Transverse colon (tissue), 4 donors: ENCODE data around the gene RRP1. TPM values are rescaled to one million over a fixed set of nuclear protein-coding genes. Genes with fewer than 3 reads are reported as not detected.

Experiments
- DNase-seq: peaks from one replicate; pipeline ENCODE4 v3.0.0-alpha.2; 2019
- H3K27ac ChIP-seq, 4 donors: fragments of 200-600 bp; sonication (generic); 2 replicates each; pipeline ENCODE4 v1.5.1; 2016 to 2018; ENCODE audit warnings: inconsistent platforms in 4 of 4
- H3K27me3 ChIP-seq: fragments of 200-600 bp; sonication (generic); 2 replicates; pipeline ENCODE4 v1.5.1; 2017; ENCODE audit warnings: inconsistent platforms
- H3K36me3 ChIP-seq, 4 donors: fragments of 200-600 bp; sonication (generic); 2 replicates each; pipeline ENCODE4 v1.5.1; 2017 to 2019; ENCODE audit warnings: inconsistent platforms in 4 of 4
- H3K4me1 ChIP-seq, 4 donors: fragments of 200-600 bp; sonication (generic); 2 replicates each; pipeline ENCODE4 v1.5.1; 2017 to 2020; ENCODE audit warnings: inconsistent platforms in 4 of 4
- H3K4me3 ChIP-seq, 4 donors: fragments of 200-600 bp; sonication (generic); 1 replicate in 1 of 4; 2 replicates in 3 of 4; pipeline versions ENCODE4 v1.5.1 to v1.6.1; 2017 to 2019; ENCODE audit warnings: inconsistent platforms in 4 of 4
- H3K9me3 ChIP-seq, 2 donors: fragments of 200-600 bp; sonication (generic); 2 replicates each; pipeline ENCODE4 v1.5.1; 2017 to 2019; ENCODE audit warnings: inconsistent platforms in 2 of 2
- EP300 ChIP-seq: sonication (generic); formaldehyde crosslinking; IDR thresholded peaks from one replicate; pipeline ENCODE4 v1.6.1; 2017; ENCODE audit warnings: antibody characterized with exemption, low read depth
- POLR2A ChIP-seq: fragments of 450-650 bp; IDR thresholded peaks from one replicate; pipeline ENCODE4 v1.6.1; 2016; ENCODE audit warnings: antibody characterized with exemption, mild to moderate bottlenecking, moderate library complexity
- POLR2AphosphoS5 ChIP-seq, 3 donors: sonication (generic); formaldehyde crosslinking; IDR thresholded peaks; one replicate each; pipeline ENCODE4 v1.6.1; 2016; ENCODE audit warnings: antibody characterized with exemption in 3 of 3
- WGBS, 2 donors: methylation state at CpG; one replicate each; pipeline ENCODE4 v1.1.5; 2018; ENCODE audit warnings: low coverage in 1 of 2; 5-methylcytosine and 5-hydroxymethylcytosine counted together
- in situ Hi-C, 4 donors: fragments of 200-750 bp; cut with MboI; loops; one replicate each; pipeline versions ENCODE4 v1.15.0 to v1.15.1; 2017; ENCODE audit warnings: low sequenced_read_pairs in 3 of 4, low pct_ligation_motif_present in 1 of 4, low pct_unique_long_range_greater_than_20kb in 1 of 4
- intact Hi-C: fragments of 100-400 bp; cut with DNase I; formaldehyde crosslinking; loops from one replicate; pipeline ENCODE4 v1.15.1; 2023; ENCODE audit warnings: low total_unique reads
- total RNA-seq, 4 donors: library from RNA; depleted of rRNA; stranded (reverse); fragments of >200 nt; gene quantifications; one replicate each; pipeline ENCODE4 v1.1.0, GENCODE V29; 2016
- TF ChIP-seq, protein P1 (sequence below), 5 experiments: fragments of 200-600 bp in 3 of 5; fragments of 450-650 bp in 2 of 5; sonication (generic) in 3 of 5; IDR thresholded peaks; 1 replicate in 2 of 5; 2 replicates in 3 of 5; pipeline ENCODE4 v1.5.1; 2016 to 2017; ENCODE audit warnings: antibody characterized with exemption in 5 of 5, inconsistent platforms in 3 of 5, mild to moderate bottlenecking in 2 of 5, moderate library complexity in 1 of 5

The RRP1 gene
- total RNA-seq, 4 donors from 2014 or later: 5.2 to 26.1 (median 11.1) TPM

GRCh38 chr21:43835050-43835449 lies 45.7 kb downstream of the RRP1 start:
- no peak for DNase-seq
- Histone ChIP-seq H3K27me3 (peaks cover 37% of the 10 kb centered on the region), H3K36me3 (no peaks in the 10 kb centered on the region), H3K9me3 (no peaks in the 10 kb centered on the region), H3K4me3 (no peak overlapping the region), H3K4me1 (no peaks in the 10 kb centered on the region), H3K27ac (no peak overlapping the region)
- in situ Hi-C loops: loop anchor here in 1 of 4 donors (25.0 kb wide), 1 partner anchor 102 kb away; no protein-coding TSS in a partner anchor
- 61% methylated on average over 6 of the region's 15 CpGs; no CpG with 5 or more reads in 1 of the 2 donors for WGBS, 2 donors
- no peak for TF ChIP-seq EP300
- TF ChIP-seq POLR2AphosphoS5 (IDR thresholded peaks at IDR 0.05): no peak
- TF ChIP-seq POLR2A: no peak
- TF ChIP-seq, protein P1, sequence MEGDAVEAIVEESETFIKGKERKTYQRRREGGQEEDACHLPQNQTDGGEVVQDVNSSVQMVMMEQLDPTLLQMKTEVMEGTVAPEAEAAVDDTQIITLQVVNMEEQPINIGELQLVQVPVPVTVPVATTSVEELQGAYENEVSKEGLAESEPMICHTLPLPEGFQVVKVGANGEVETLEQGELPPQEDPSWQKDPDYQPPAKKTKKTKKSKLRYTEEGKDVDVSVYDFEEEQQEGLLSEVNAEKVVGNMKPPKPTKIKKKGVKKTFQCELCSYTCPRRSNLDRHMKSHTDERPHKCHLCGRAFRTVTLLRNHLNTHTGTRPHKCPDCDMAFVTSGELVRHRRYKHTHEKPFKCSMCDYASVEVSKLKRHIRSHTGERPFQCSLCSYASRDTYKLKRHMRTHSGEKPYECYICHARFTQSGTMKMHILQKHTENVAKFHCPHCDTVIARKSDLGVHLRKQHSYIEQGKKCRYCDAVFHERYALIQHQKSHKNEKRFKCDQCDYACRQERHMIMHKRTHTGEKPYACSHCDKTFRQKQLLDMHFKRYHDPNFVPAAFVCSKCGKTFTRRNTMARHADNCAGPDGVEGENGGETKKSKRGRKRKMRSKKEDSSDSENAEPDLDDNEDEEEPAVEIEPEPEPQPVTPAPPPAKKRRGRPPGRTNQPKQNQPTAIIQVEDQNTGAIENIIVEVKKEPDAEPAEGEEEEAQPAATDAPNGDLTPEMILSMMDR (IDR thresholded peaks at IDR 0.05): no peak
- intact Hi-C loops: no loop called here

DNA sequence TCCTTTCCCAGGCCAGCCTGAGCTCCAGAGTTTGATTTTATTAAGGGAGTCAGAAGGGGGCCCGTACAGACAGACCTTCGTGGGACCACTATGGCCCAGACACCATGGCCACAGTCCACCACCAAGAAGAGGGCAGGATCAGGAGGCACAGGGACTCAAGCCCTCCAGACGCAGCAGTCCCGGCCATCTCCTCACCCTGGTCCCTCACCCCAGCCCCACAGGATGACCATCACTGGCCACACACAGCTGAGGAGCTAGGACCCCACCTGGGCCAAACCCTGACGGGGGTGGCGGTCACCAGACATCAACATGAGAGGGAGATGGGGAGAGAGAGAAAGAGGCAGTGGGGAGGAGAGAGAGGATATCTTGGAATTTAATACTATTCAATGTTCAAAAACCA lies 46.5 kb downstream of the RRP1 start:
- Histone ChIP-seq H3K4me1 (no peaks in the 10 kb centered on the region), H3K36me3 (no peaks in the 10 kb centered on the region), H3K9me3 (no peaks in the 10 kb centered on the region), H3K27ac (no peak overlapping the region), H3K27me3 (peaks cover 30% of the 10 kb centered on the region), H3K4me3 (no peak overlapping the region)
- intact Hi-C loops: no loop called here
- DNase-seq: no peak
- TF ChIP-seq EP300: no peak
- TF ChIP-seq POLR2AphosphoS5 (IDR thresholded peaks at IDR 0.05): no peak
- TF ChIP-seq POLR2A: no peak
- TF ChIP-seq, protein P1 (IDR thresholded peaks at IDR 0.05): no peak
- in situ Hi-C loops: loop anchor here in 1 of 4 donors (25.0 kb wide), 1 partner anchor 101 kb away; no protein-coding TSS in a partner anchor
- WGBS, 2 donors: 86 to 100% methylated on average over 3 to 6 of the region's 6 CpGs

DNA sequence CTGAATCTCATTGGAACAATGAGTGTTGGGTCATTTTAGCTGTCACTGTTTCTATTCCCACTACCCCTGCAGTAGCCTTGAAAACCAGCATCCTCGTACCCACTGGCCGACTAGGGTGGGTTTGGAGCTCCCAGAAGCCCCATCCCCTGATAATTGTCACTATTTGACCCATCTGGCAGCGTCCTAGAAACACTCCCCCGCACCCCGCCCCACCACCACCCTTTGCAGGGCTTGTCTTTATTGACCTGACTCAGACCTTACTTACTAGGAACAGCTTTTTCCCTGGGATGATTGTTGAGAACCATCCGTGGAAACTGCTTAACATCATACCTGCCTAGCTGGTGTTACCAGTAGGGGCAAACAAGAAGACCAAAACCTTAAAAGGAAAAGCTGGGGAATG lies 47.2 kb downstream of the RRP1 start:
- H3K27me3 ChIP-seq: peaks cover 24% of the 10 kb centered on the region
- WGBS, 2 donors: 72% methylated on average over 6 of the region's 6 CpGs; no CpG with 5 or more reads in 1 of the 2 donors
- no peak overlapping the region for H3K27ac ChIP-seq
- H3K4me3 ChIP-seq: no peak overlapping the region
- no peaks in the 10 kb centered on the region for H3K4me1 ChIP-seq
- intact Hi-C loops: no loop called here
- H3K9me3 ChIP-seq: no peaks in the 10 kb centered on the region
- TF ChIP-seq, protein P1 (IDR thresholded peaks at IDR 0.05): no peak
- TF ChIP-seq POLR2AphosphoS5 (IDR thresholded peaks at IDR 0.05) (no peak), EP300 (no peak), POLR2A (no peak)
- in situ Hi-C loops: loop anchor here in 1 of 4 donors (25.0 kb wide), 1 partner anchor 101 kb away; no protein-coding TSS in a partner anchor
- DNase-seq: no peak
- H3K36me3 ChIP-seq: no peaks in the 10 kb centered on the region

GRCh38 chr21:43840259-43840658 lies 50.9 kb downstream of the RRP1 start:
- Histone ChIP-seq H3K4me3 (no peak overlapping the region), H3K27me3 (peaks cover 19% of the 10 kb centered on the region), H3K36me3 (no peaks in the 10 kb centered on the region), H3K4me1 (peaks cover 0 to 4% (median 0%) of the 10 kb centered on the region in 4 donors), H3K9me3 (no peaks in the 10 kb centered on the region), H3K27ac (no peak overlapping the region)
- no peak for DNase-seq
- in situ Hi-C loops: loop anchor here in 1 of 4 donors (25.0 kb wide), 1 partner anchor 97 kb away; no protein-coding TSS in a partner anchor
- WGBS, 2 donors: 94 to 100% methylated on average over 1 to 3 of the region's 3 CpGs
- TF ChIP-seq POLR2AphosphoS5 (IDR thresholded peaks at IDR 0.05): no peak
- TF ChIP-seq, protein P1 (IDR thresholded peaks at IDR 0.05): no peak
- TF ChIP-seq EP300: no peak
- no peak for TF ChIP-seq POLR2A
- intact Hi-C loops: no loop called here
